ENCODE results near the gene GBP7.

- TF ChIP-seq EP300 (conservative IDR thresholded peaks at IDR 0.05; ENCODE audit: poor library complexity, severe bottlenecking) = no peak
- no peak for TF ChIP-seq POLR2AphosphoS5 (IDR thresholded peaks at IDR 0.05)
- no peak for TF ChIP-seq RAD21 (conservative IDR thresholded peaks at IDR 0.05)
- TF ChIP-seq, protein P1, sequence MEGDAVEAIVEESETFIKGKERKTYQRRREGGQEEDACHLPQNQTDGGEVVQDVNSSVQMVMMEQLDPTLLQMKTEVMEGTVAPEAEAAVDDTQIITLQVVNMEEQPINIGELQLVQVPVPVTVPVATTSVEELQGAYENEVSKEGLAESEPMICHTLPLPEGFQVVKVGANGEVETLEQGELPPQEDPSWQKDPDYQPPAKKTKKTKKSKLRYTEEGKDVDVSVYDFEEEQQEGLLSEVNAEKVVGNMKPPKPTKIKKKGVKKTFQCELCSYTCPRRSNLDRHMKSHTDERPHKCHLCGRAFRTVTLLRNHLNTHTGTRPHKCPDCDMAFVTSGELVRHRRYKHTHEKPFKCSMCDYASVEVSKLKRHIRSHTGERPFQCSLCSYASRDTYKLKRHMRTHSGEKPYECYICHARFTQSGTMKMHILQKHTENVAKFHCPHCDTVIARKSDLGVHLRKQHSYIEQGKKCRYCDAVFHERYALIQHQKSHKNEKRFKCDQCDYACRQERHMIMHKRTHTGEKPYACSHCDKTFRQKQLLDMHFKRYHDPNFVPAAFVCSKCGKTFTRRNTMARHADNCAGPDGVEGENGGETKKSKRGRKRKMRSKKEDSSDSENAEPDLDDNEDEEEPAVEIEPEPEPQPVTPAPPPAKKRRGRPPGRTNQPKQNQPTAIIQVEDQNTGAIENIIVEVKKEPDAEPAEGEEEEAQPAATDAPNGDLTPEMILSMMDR (IDR thresholded peaks at IDR 0.05; ENCODE audit: poor library complexity, severe bottlenecking) = no peak
Measured at GRCh38 chr1:89169166-89169565, 6.6 kb downstream of the GBP7 start.

All from neural cell (in vitro differentiated cells).